Measurements from ENCODE around the gene SMC4.

Gene SMC4

GRCh38 chr3:160477750-160478149 lies 78.3 kb downstream of the SMC4 start:
- Histone ChIP-seq H3K9me3 (no peaks in the 10 kb centered on the region), H3K4me3 (ENCODE audit: low read depth, low read length) (no peak overlapping the region), H3K27me3 (no peaks in the 10 kb centered on the region), H3K36me3 (no peaks in the 10 kb centered on the region), H3K4me1 (no peaks in the 10 kb centered on the region)
- no peak for TF ChIP-seq CTCF (IDR thresholded peaks at IDR 0.05; ENCODE audit: low read depth, low read length)
- DNase-seq = no peak

- H3K4me3 ChIP-seq (ENCODE audit: low read depth, low read length) = no peak overlapping the region
- TF ChIP-seq CTCF (IDR thresholded peaks at IDR 0.05; ENCODE audit: low read depth, low read length) = no peak
- no peaks in the 10 kb centered on the region for H3K27me3 ChIP-seq
- DNase-seq = no peak
- H3K9me3 ChIP-seq = no peaks in the 10 kb centered on the region
- no peaks in the 10 kb centered on the region for H3K36me3 ChIP-seq
- no peaks in the 10 kb centered on the region for H3K4me1 ChIP-seq
Observed at GRCh38 chr3:160478338-160478737, 78.9 kb downstream of the SMC4 start.

- Histone ChIP-seq H3K27me3 (no peaks in the 10 kb centered on the region), H3K4me3 (ENCODE audit: low read depth, low read length) (no peak overlapping the region), H3K9me3 (no peaks in the 10 kb centered on the region), H3K36me3 (no peaks in the 10 kb centered on the region), H3K4me1 (no peaks in the 10 kb centered on the region)
- no peak for DNase-seq
- TF ChIP-seq CTCF (IDR thresholded peaks at IDR 0.05; ENCODE audit: low read depth, low read length) = no peak
Observed at GRCh38 chr3:160479376-160479775, 79.9 kb downstream of the SMC4 start.

- TF ChIP-seq CTCF (IDR thresholded peaks at IDR 0.05; ENCODE audit: low read depth, low read length) = no peak
- Histone ChIP-seq H3K4me3 (ENCODE audit: low read depth, low read length) (no peak overlapping the region), H3K4me1 (no peaks in the 10 kb centered on the region), H3K27me3 (no peaks in the 10 kb centered on the region), H3K36me3 (no peaks in the 10 kb centered on the region), H3K9me3 (no peaks in the 10 kb centered on the region)
- DNase-seq = no peak
Observed at GRCh38 chr3:160480931-160481330, 81.5 kb downstream of the SMC4 start.

GRCh38 chr3:160481856-160482255 lies 82.4 kb downstream of the SMC4 start:
- no peaks in the 10 kb centered on the region for H3K4me1 ChIP-seq
- no peak for DNase-seq
- no peaks in the 10 kb centered on the region for H3K9me3 ChIP-seq
- H3K4me3 ChIP-seq (ENCODE audit: low read depth, low read length) = no peak overlapping the region
- no peaks in the 10 kb centered on the region for H3K36me3 ChIP-seq
- no peak for TF ChIP-seq CTCF (IDR thresholded peaks at IDR 0.05; ENCODE audit: low read depth, low read length)
- H3K27me3 ChIP-seq = no peaks in the 10 kb centered on the region

- H3K4me1 ChIP-seq = no peaks in the 10 kb centered on the region
- H3K9me3 ChIP-seq = no peaks in the 10 kb centered on the region
- DNase-seq = no peak
- H3K27me3 ChIP-seq = no peaks in the 10 kb centered on the region
- no peak for TF ChIP-seq CTCF (IDR thresholded peaks at IDR 0.05; ENCODE audit: low read depth, low read length)
- no peaks in the 10 kb centered on the region for H3K36me3 ChIP-seq
- H3K4me3 ChIP-seq (ENCODE audit: low read depth, low read length) = no peak overlapping the region
Observed at GRCh38 chr3:160482796-160483195, 83.3 kb downstream of the SMC4 start.

Measured in BE2C (cell line).